ENCODE measurements around the gene DCTN2. TPM values are rescaled to one million over a fixed set of nuclear protein-coding genes. Genes with fewer than 3 reads are reported as not detected.
A peak's percentile ranks its signal among the peaks of the same experiment; 100 is the strongest.

Gene DCTN2
- total RNA-seq, 1 donor from 2014 or later, result 107 TPM

- Histone ChIP-seq H3K4me3 (ENCODE audit: insufficient read depth, low read depth, low read length) (peak overlapping the region; percentile 87), H4K20me1 (ENCODE audit: insufficient read depth, low read length) (peaks cover 36% of the 10 kb centered on the region), H3K79me2 (ENCODE audit: insufficient read depth, low read length) (peaks cover 38% of the 10 kb centered on the region), H3K27ac (ENCODE audit: low read depth, low read length) (no peak overlapping the region), H3K27me3 (ENCODE audit: insufficient read depth, low read length) (no peaks in the 10 kb centered on the region), H3K4me1 (ENCODE audit: insufficient read depth, low read length) (peaks cover 12% of the 10 kb centered on the region), H3K9ac (ENCODE audit: low read length) (peak overlapping the region; percentile 97), H3K4me2 (ENCODE audit: low read length) (peak overlapping the region; percentile 98), H2AFZ (ENCODE audit: low read depth, low read length) (no peak overlapping the region), H3K36me3 (ENCODE audit: insufficient read depth, low read length) (peaks cover 28% of the 10 kb centered on the region), H3K9me3 (ENCODE audit: insufficient read depth, low read depth, low read length) (no peaks in the 10 kb centered on the region)
- peaks cover 22% of the 10 kb centered on the region for H3K36me3 Mint-ChIP-seq (ENCODE audit: low read depth, unreplicated experiment)
- H3K27me3 Mint-ChIP-seq (ENCODE audit: low read depth, unreplicated experiment), result no peaks in the 10 kb centered on the region
- H3K9me3 Mint-ChIP-seq (ENCODE audit: unreplicated experiment), result no peaks in the 10 kb centered on the region
- FAIRE-seq (no peak), DNase-seq (ENCODE audit: low read depth) (peak; percentile 15)
- no peak for TF ChIP-seq CTCF (IDR thresholded peaks at IDR 0.05; ENCODE audit: insufficient read depth, low read depth, low read length)
- TF ChIP-seq EZH2 (IDR thresholded peaks at IDR 0.05; ENCODE audit: insufficient read depth, low read length), result no peak
- peak overlapping the region; percentile 92 for H3K27ac Mint-ChIP-seq (ENCODE audit: unreplicated experiment)
- peaks cover 14% of the 10 kb centered on the region for H3K4me1 Mint-ChIP-seq (ENCODE audit: low read depth, unreplicated experiment)
- H3K4me3 Mint-ChIP-seq (ENCODE audit: unreplicated experiment), result peak overlapping the region; percentile 93
Measured at GRCh38 chr12:57489157-57489641, 57.8 kb downstream of the DCTN2 start.

- DNase-seq (ENCODE audit: low read depth) (peak; percentile 12), FAIRE-seq (no peak)
- Histone ChIP-seq H3K4me3 (ENCODE audit: insufficient read depth, low read depth, low read length) (peak overlapping the region; percentile 87), H3K4me2 (ENCODE audit: low read length) (peak overlapping the region; percentile 98), H3K9me3 (ENCODE audit: insufficient read depth, low read depth, low read length) (no peaks in the 10 kb centered on the region), H3K27me3 (ENCODE audit: insufficient read depth, low read length) (no peaks in the 10 kb centered on the region), H3K27ac (ENCODE audit: low read depth, low read length) (peak overlapping the region; percentile 76), H3K36me3 (ENCODE audit: insufficient read depth, low read length) (peaks cover 28% of the 10 kb centered on the region), H4K20me1 (ENCODE audit: insufficient read depth, low read length) (peaks cover 36% of the 10 kb centered on the region), H3K9ac (ENCODE audit: low read length) (peak overlapping the region; percentile 97), H2AFZ (ENCODE audit: low read depth, low read length) (peak overlapping the region; percentile 71), H3K4me1 (ENCODE audit: insufficient read depth, low read length) (peaks cover 12% of the 10 kb centered on the region), H3K79me2 (ENCODE audit: insufficient read depth, low read length) (peaks cover 38% of the 10 kb centered on the region)
- Mint-ChIP-seq H3K4me3 (ENCODE audit: unreplicated experiment) (peak overlapping the region; percentile 93), H3K27ac (ENCODE audit: unreplicated experiment) (peak overlapping the region; percentile 92), H3K4me1 (ENCODE audit: low read depth, unreplicated experiment) (peaks cover 16% of the 10 kb centered on the region), H3K9me3 (ENCODE audit: unreplicated experiment) (no peaks in the 10 kb centered on the region), H3K36me3 (ENCODE audit: low read depth, unreplicated experiment) (peaks cover 22% of the 10 kb centered on the region), H3K27me3 (ENCODE audit: low read depth, unreplicated experiment) (no peaks in the 10 kb centered on the region)
- TF ChIP-seq CTCF (IDR thresholded peaks at IDR 0.05; ENCODE audit: insufficient read depth, low read depth, low read length), result no peak
- no peak for TF ChIP-seq EZH2 (IDR thresholded peaks at IDR 0.05; ENCODE audit: insufficient read depth, low read length)
Measured at GRCh38 chr12:57488402-57489156, 58.4 kb downstream of the DCTN2 start.

Measured in astrocyte (in vitro differentiated cells and primary cell).